LNCAP (cell line): ENCODE data around the gene FBXL13.

Experiments
- TF ChIP-seq, protein P1 (sequence below): fragments of 450-650 bp; IDR thresholded peaks from 2 replicates; pipeline ENCODE4 v1.5.1; 2017; ENCODE audit warnings: mild to moderate bottlenecking

Gene FBXL13

DNA sequence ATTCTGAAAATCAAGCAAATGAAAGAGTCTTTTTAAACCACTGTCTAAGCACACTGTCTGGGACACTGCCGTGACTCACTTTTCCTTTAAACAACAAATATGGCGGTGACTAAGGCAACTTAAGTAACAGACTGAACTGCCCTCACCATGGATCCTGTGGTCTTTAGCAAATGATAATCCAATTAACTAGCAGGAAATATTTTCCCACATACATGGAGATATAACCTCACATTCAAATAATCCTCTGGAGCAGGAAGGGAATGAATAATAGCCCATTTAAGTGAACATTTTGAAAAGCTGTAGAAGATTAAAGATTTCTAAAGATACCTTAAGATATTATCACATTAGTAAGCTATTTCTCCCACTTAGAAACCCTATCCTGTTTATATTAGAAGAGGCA, 202.1 kb downstream of the FBXL13 start:
- TF ChIP-seq, protein P1, sequence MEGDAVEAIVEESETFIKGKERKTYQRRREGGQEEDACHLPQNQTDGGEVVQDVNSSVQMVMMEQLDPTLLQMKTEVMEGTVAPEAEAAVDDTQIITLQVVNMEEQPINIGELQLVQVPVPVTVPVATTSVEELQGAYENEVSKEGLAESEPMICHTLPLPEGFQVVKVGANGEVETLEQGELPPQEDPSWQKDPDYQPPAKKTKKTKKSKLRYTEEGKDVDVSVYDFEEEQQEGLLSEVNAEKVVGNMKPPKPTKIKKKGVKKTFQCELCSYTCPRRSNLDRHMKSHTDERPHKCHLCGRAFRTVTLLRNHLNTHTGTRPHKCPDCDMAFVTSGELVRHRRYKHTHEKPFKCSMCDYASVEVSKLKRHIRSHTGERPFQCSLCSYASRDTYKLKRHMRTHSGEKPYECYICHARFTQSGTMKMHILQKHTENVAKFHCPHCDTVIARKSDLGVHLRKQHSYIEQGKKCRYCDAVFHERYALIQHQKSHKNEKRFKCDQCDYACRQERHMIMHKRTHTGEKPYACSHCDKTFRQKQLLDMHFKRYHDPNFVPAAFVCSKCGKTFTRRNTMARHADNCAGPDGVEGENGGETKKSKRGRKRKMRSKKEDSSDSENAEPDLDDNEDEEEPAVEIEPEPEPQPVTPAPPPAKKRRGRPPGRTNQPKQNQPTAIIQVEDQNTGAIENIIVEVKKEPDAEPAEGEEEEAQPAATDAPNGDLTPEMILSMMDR: no peak

DNA sequence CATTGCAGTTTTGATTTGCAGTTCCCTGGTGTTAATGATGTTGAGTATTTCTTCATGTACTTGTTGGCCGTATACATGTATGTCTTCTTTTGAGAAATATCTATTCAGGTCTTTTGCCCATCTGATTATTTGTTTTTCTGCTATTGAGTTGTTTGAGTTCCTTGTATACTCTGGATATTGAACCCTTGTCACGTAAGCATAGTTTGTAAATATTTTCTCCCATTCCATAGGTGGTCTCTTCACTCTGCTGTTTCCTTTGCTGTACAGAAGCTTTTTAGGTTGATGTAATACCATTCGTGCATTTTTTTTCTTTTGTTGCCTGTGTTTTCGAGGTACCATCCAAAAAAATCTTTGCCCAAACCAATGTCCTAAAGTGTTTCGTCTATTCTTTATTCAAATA, 205.4 kb downstream of the FBXL13 start:
- TF ChIP-seq, protein P1: no peak

DNA sequence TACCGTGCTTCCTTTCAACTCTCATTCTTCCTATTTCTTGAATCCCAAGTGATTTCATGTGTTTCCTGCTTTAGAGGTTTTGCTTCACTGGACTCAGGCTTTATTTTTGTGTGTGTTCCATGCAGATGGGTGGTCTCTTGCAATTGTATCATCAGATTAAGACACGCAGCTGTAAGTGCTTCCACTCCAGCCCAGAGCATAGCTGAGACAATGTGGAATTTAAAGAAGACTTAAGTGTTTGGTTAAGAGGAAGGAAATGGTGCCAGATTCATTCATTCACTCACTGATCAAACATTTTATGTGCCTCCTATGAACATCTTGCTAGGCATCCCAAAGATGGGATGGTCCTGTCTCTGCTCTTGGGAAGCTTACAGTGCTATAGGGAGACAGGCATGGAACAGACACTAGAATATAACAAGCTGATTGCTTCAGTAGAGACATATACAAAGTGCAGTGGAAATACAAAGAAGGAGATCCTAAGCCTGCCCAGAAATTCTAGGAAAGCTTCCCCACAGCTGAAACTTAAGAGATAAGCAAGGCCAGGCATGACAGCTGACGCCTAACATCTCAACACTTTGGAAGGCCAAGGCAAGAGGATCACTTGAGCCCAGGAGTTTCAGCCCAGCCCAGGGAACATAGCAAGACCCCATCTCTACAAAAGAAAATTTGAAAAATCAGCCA, 207.9 kb downstream of the FBXL13 start:
- TF ChIP-seq, protein P1: no peak

DNA sequence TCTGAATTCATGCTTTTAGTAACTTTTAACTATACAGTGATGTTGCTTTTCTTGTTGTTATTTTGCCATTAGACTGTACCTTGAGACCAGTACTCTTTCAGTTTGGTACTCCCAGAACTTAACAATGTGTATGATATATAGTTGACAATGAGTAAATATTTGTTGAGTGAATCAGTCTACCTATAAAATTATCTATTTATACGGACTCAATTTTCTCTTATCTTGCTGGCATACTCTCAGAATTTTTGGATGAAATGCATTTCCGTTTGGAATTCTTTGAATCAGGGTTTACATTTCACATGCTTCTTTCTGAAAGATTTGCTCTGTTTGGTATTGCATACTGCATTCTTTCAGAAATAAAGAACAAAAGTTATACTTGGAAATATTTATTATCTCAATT, 209.6 kb downstream of the FBXL13 start:
- TF ChIP-seq, protein P1: no peak

DNA sequence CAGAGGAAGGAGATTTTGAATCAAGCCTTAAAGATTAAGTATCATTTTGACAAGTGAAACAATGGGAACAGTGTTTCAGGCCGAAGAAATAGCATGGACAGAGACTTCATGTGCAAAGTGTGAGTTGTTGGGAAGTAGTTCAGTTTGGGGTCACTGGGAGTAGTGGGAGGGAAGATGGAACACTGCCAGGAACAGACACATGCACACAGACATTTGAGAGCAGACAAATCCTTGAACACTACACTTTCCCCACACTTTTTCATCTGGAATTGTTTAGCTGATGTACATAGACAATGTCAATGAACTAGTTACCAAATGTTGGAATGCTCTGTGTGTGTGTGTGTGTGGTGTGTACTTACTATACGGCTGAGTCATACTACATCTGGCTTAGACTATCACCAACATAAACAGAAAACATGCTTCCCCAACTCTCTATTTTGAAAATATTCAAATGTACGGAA, 214.2 kb downstream of the FBXL13 start:
- TF ChIP-seq, protein P1: no peak

DNA sequence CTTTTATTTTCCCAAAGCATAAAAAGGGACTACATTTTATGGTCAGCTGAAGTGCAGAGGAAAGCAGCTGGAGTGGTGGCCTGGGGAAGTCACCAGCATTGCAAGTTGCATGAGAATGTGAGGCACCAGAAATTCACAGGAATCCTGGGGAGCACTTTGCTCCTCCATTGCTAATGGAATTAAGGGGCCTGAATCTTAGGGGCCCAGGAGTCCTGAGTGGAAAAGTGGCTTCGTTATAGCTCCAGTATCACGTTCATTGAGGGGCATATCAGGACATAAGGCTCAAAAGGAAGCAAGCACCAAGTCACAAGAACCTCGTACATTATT, 214.8 kb downstream of the FBXL13 start:
- TF ChIP-seq, protein P1: no peak

DNA sequence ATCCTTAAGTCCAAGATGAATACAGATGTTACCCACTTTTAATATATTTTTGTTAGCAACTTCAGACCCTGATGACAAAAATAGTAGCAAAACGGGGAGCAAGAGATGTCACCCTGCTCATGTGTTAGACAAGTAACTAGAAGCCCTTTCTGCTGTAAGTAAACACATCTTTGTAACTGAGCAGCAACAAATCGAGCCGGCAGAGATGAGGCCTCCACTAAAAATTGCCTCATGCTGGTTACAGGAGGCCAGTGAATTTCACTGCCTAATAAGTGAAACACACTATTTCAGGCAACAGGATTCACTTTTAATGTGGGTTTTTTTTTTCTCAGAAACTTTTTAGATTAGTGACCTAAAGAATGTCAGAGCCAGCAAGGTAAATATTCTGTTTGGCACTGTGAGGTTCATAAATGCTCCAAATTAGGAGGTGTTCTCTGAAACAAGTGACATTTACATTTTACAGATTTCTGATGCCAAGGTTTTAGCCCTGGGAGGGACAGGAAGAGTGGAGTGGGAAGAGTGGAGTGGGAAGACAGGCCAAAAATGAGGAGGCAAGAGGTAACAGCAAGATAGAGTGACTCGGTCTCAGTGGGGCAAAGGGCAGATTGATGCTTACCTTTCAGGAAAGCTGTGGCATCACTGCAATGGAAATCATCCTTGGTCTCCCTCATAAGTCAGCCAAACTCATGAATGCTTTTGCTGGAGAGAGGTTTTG, 215.4 kb downstream of the FBXL13 start:
- TF ChIP-seq, protein P1: no peak
